Measurements from ENCODE around the gene CREB5.

CREB5 gene

DNA sequence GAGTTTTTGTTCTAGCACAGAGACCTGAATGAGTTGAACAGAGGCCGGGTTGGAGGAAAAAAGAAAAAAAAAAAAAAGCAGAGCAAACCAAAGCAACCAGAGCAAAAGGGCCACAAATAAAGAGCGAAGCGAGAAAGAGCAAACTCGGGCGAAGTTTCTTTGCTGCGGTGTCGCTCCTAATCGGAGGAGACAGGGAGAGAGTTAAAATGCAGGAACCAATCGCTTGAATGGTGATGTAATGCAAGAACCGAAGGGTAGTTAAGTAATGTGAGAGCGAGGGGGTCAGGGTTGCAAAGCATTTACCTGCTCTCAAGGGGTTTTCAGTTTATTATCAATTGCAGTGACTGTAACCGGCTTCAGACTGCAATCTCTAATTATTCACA, 274.1 kb downstream of the CREB5 start:
- peak overlapping the region; percentile 80 for H3K4me3 ChIP-seq (replicated peaks; ENCODE audit: low read depth, low read length)
- DNase-seq (ENCODE audit: extremely low read depth, low read depth), result peak; percentile 59
- no peak for TF ChIP-seq CTCF (IDR thresholded peaks at IDR 0.05; ENCODE audit: low read depth, low read length, missing control alignments)

DNA sequence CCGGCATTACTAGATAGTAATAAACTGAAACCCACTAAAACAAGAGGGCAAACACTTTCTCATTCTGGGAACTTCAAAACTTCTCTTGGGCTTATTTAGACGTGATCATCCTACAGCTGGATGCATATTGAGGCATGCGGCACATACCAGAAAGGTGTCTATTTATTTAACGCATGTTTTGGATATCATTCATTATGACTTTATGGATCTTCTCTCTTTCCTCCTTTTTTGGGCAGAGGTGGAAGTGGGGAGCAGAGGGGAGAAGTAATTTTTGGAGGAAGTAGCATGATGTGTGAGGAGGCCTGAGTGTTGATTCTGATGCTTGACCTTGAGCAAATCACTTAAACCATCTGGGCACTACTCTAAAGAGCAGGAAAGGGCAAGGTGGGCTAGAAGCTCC, 275.2 kb downstream of the CREB5 start:
- TF ChIP-seq CTCF (IDR thresholded peaks at IDR 0.05; ENCODE audit: low read depth, low read length, missing control alignments), result no peak
- DNase-seq (ENCODE audit: extremely low read depth, low read depth), result no peak
- peak overlapping the region; percentile 80 for H3K4me3 ChIP-seq (replicated peaks; ENCODE audit: low read depth, low read length)

- H3K4me3 ChIP-seq (replicated peaks; ENCODE audit: low read depth, low read length), result peak overlapping the region; percentile 80
- no peak for DNase-seq (ENCODE audit: extremely low read depth, low read depth)
- TF ChIP-seq CTCF (IDR thresholded peaks at IDR 0.05; ENCODE audit: low read depth, low read length, missing control alignments), result no peak
Measured at GRCh38 chr7:28688174-28688573, 275.9 kb downstream of the CREB5 start.

DNA sequence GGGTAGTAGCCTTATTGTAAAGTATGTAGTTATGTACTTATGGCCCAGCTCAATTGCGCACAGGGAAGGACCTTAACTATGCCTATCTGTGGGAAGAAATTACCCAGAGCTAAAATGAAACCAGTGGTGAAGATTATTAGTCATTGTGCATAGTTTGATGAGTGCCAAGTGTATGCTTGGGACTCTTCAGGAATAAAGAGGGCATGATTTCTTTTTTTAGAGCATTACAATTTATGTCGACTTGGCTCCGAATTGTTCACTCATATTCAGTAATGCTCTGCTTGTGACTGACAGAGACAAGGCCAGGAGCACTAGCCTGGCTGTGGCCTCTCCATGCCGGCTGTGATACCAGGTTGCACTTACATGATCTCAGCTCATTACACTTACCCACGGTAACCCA, 276.3 kb downstream of the CREB5 start:
- no peak for TF ChIP-seq CTCF (IDR thresholded peaks at IDR 0.05; ENCODE audit: low read depth, low read length, missing control alignments)
- no peak for DNase-seq (ENCODE audit: extremely low read depth, low read depth)
- no peak overlapping the region for H3K4me3 ChIP-seq (replicated peaks; ENCODE audit: low read depth, low read length)

DNA sequence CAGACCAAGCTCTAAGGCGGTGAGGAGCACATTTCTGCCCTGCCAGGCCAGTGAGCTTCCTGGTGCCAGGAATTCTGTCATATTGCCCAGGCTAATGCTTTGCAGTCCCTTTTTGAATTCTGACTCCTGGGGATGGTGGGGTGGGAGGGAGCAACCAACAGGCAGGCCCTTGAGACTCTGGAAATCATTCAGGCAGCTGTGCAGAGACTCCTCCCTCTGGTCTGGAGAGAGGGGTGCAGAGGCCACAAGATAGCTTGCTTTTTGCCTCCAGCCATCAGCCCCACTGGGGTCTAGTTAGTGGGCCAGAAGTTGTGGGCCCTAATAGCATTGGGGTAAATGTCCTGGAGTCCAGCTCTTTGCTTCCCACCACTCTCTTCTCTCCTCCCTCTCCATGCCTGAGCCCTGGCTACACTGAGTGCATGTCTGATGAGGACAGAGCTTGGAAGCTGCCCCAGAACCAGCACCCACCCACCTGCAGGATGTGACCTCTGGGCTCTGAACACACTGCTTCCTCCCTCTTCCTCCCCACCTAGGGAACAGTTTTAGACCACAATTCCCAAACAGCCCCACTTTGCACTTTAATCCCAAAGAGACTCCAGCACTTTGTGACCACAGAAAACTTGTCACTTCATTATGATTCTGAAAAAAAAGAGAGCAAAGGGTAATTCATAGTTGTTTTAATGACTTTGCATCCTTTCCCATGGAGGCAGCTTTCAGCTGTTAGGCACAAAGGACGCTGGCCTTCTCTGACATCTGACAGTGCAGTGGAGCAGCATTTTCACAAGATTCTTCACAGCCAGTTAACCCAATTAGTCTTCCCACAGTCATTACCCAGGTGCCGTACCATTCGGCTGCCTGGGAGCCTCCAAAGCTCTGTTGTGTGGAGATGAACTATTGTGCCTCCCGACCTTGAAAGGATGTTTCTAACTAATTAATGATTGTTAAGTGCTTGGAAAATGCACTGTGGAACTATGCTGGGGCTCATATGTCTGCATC, 283.3 kb downstream of the CREB5 start:
- H3K4me3 ChIP-seq (replicated peaks; ENCODE audit: low read depth, low read length), result no peak overlapping the region

DNA sequence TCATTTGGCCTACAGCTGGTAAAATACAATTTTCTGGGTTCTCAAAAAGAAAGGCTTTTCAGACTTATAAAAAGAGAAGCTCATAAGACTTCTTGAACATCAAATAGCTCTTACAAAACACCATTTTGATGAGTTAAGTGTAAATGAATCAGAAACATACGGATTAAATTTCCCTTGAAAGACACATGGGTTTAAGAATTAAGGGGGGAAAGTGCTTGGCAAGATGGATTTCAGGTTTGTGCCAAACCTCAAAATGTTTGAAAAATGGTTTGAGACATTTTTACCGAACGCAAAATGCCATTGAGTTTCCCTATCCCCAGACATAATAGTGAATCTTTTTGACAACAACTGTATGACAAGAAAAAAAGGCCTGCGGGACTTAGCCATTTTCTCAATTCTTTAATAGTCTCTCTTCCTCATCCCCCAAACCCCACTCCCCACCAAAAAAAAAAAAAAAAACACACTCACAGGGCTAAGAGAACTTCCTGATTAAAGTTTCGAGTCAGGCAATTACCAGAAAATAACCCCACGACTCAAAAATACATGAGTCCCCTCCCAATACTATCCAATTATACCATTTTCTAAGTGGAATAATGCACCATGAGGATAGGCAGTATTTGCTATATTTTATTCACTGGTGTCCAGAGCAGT, 285.7 kb downstream of the CREB5 start:
- TF ChIP-seq CTCF (IDR thresholded peaks at IDR 0.05; ENCODE audit: low read depth, low read length, missing control alignments), result no peak
- H3K4me3 ChIP-seq (replicated peaks; ENCODE audit: low read depth, low read length), result no peak overlapping the region
- no peak for DNase-seq (ENCODE audit: extremely low read depth, low read depth)

More for the DNA sequence above, 283.3 kb downstream of the CREB5 start:
- no peak for DNase-seq (ENCODE audit: extremely low read depth, low read depth)
- no peak for TF ChIP-seq CTCF (IDR thresholded peaks at IDR 0.05; ENCODE audit: low read depth, low read length, missing control alignments)

Data from HFF-Myc (cell line).